CD4-positive, alpha-beta memory T cell (primary cell): ENCODE data around the gene TMED9. TPM values are rescaled to one million over a fixed set of nuclear protein-coding genes. Genes with fewer than 3 reads are reported as not detected.

Source experiments
- CTCF ChIA-PET: fragments of 350-600 bp; sonication (Branson Sonifier 250); formaldehyde crosslinking; loops from one replicate; lab custom pipeline; 2021; ENCODE audit warnings: inconsistent platforms; ENCODE audit not compliant: partially characterized antibody; lab: Charles Lee
- POLR2A ChIA-PET: fragments of 350-600 bp; sonication (Branson Sonifier 250); formaldehyde crosslinking; loops from one replicate; lab custom pipeline; 2021; ENCODE audit not compliant: partially characterized antibody; lab: Charles Lee
- DNase-seq, 5 donors: peaks; one replicate each; pipeline versions ENCODE4 v3.0.0 to v3.0.0-alpha.2; 2020 to 2022; ENCODE audit warnings: mixed read lengths in 1 of 5
- H3K27ac ChIP-seq: one replicate; pipeline ENCODE4 v1.7.0; 2013; ENCODE audit warnings: low read depth, low read length
- H3K27me3 ChIP-seq: 2 replicates; pipeline ENCODE4 v1.7.0; 2013; ENCODE audit warnings: mild to moderate bottlenecking, low read length, moderate library complexity; ENCODE audit not compliant: insufficient read depth
- H3K36me3 ChIP-seq: 2 replicates; pipeline ENCODE4 v1.7.0; 2013; ENCODE audit warnings: mild to moderate bottlenecking, low read length, moderate library complexity; ENCODE audit not compliant: insufficient read depth
- H3K4me1 ChIP-seq: 2 replicates; pipeline ENCODE4 v1.7.0; 2013; ENCODE audit warnings: mild to moderate bottlenecking, low read length, moderate library complexity; ENCODE audit not compliant: insufficient read depth
- H3K4me3 ChIP-seq, 2 donors: one replicate each; pipeline ENCODE4 v1.7.0; 2013; ENCODE audit warnings: low read length in 2 of 2, mild to moderate bottlenecking in 1 of 2
- H3K9me3 ChIP-seq, 2 donors: one replicate each; pipeline ENCODE4 v1.7.0; 2013; ENCODE audit warnings: low read length in 2 of 2, control low read depth in 1 of 2; ENCODE audit not compliant: control insufficient read depth in 1 of 2
- H3K27ac Mint-ChIP-seq, 7 donors: one replicate each; pipeline ENCODE4 v1.8.0; 2020 to 2021; ENCODE audit warnings: mixed read lengths in 7 of 7, mild to moderate bottlenecking in 6 of 7, inconsistent platforms in 3 of 7, moderate library complexity in 3 of 7
- H3K27me3 Mint-ChIP-seq, 2 donors: one replicate each; pipeline ENCODE4 v1.8.0; 2020 to 2021; ENCODE audit warnings: mixed read lengths in 2 of 2
- H3K36me3 Mint-ChIP-seq, 2 donors: one replicate each; pipeline ENCODE4 v1.8.0; 2020 to 2021; ENCODE audit warnings: mixed read lengths in 2 of 2, inconsistent platforms in 1 of 2, mild to moderate bottlenecking in 1 of 2
- H3K4me1 Mint-ChIP-seq, 4 donors: one replicate each; pipeline ENCODE4 v1.8.0; 2020 to 2021; ENCODE audit warnings: mixed read lengths in 4 of 4, mild to moderate bottlenecking in 1 of 4
- H3K4me3 Mint-ChIP-seq, 8 donors: one replicate each; pipeline ENCODE4 v1.8.0; 2020 to 2021; ENCODE audit warnings: mixed read lengths in 8 of 8, mild to moderate bottlenecking in 7 of 8, moderate library complexity in 6 of 8, inconsistent platforms in 3 of 8
- H3K9me3 Mint-ChIP-seq, 8 donors: one replicate each; pipeline ENCODE4 v1.8.0; 2020 to 2021; ENCODE audit warnings: mixed read lengths in 8 of 8, mild to moderate bottlenecking in 5 of 8, inconsistent platforms in 3 of 8, moderate library complexity in 1 of 8
- intact Hi-C: fragments of 100-400 bp; cut with micrococcal nuclease; formaldehyde crosslinking; loops from one replicate; pipeline ENCODE4 v1.15.1; 2023
- polyA plus RNA-seq, 2 donors: library from polyadenylated mRNA; unstranded; fragments of 300-500 nt; fragmentation: Illumina TruSeq; gene quantifications; one replicate each; pipeline ENCODE4 v1.2.3, GENCODE V29; 2021
- total RNA-seq, 2 experiments: library from RNA; stranded (reverse); gene quantifications; one replicate each; pipeline ENCODE4 v1.2.3, GENCODE V29; 2021

TMED9 gene
- total and polyA plus RNA-seq, 4 experiments from 2014 or later = 93.7 to 133 (median 109) TPM

GRCh38 chr5:177604656-177605055 is 12.7 kb downstream of the TMED9 start:
- no peak overlapping the region for H3K4me3 ChIP-seq
- no peaks in the 10 kb centered on the region for H3K36me3 ChIP-seq
- ChIA-PET CTCF (no interaction called here), POLR2A (no interaction called here)
- Mint-ChIP-seq H3K4me3 (peak overlapping the region in 1 of 8 donors; percentile 10), H3K36me3 (peaks cover 0 to 34% of the 10 kb centered on the region in 2 donors), H3K27ac (peak overlapping the region in 2 of 7 donors; percentile 72 to 82), H3K9me3 (peaks cover 0 to 3% (median 0%) of the 10 kb centered on the region in 8 donors), H3K4me1 (peaks cover 17 to 40% (median 30%) of the 10 kb centered on the region in 4 donors), H3K27me3 (no peaks in the 10 kb centered on the region)
- H3K4me1 ChIP-seq = peaks cover 26% of the 10 kb centered on the region
- DNase-seq = no peak
- no peaks in the 10 kb centered on the region for H3K27me3 ChIP-seq
- H3K9me3 ChIP-seq = no peaks in the 10 kb centered on the region
- no peak overlapping the region for H3K27ac ChIP-seq
- intact Hi-C loops = no loop called here

- Mint-ChIP-seq H3K4me1 (peaks cover 17 to 40% (median 30%) of the 10 kb centered on the region in 4 donors), H3K9me3 (peaks cover 0 to 3% (median 0%) of the 10 kb centered on the region in 8 donors), H3K27me3 (no peaks in the 10 kb centered on the region), H3K4me3 (peak overlapping the region in 1 of 8 donors; percentile 35), H3K27ac (peak overlapping the region in 3 of 7 donors; percentile 61 to 82 (median 72)), H3K36me3 (peaks cover 0 to 34% of the 10 kb centered on the region in 2 donors)
- DNase-seq = no peak
- ChIA-PET CTCF (no interaction called here), POLR2A (no interaction called here)
- Histone ChIP-seq H3K9me3 (no peaks in the 10 kb centered on the region), H3K27me3 (no peaks in the 10 kb centered on the region), H3K4me3 (no peak overlapping the region), H3K27ac (no peak overlapping the region), H3K36me3 (no peaks in the 10 kb centered on the region), H3K4me1 (peaks cover 26% of the 10 kb centered on the region)
- intact Hi-C loops = no loop called here
Measured at GRCh38 chr5:177605078-177605477, 13.1 kb downstream of the TMED9 start.

- Histone ChIP-seq H3K4me1 (peaks cover 21% of the 10 kb centered on the region), H3K36me3 (no peaks in the 10 kb centered on the region), H3K4me3 (no peak overlapping the region), H3K9me3 (no peaks in the 10 kb centered on the region), H3K27ac (no peak overlapping the region), H3K27me3 (no peaks in the 10 kb centered on the region)
- H3K4me1 Mint-ChIP-seq = peaks cover 14 to 37% (median 26%) of the 10 kb centered on the region in 4 donors
- peaks cover 0 to 30% of the 10 kb centered on the region in 2 donors for H3K36me3 Mint-ChIP-seq
- intact Hi-C loops = no loop called here
- H3K27ac Mint-ChIP-seq = peak overlapping the region in 3 of 7 donors; percentile 66 to 85 (median 81)
- DNase-seq = no peak
- H3K4me3 Mint-ChIP-seq = no peak overlapping the region
- POLR2A ChIA-PET = no interaction called here
- no peaks in the 10 kb centered on the region for H3K9me3 Mint-ChIP-seq
- CTCF ChIA-PET = interaction anchor here (3.4 kb wide), 1 partner anchor 456 kb away, joined by 18 read pairs; no protein-coding TSS in a partner anchor
- H3K27me3 Mint-ChIP-seq = no peaks in the 10 kb centered on the region
Measured at GRCh38 chr5:177605667-177606066, 13.7 kb downstream of the TMED9 start.

GRCh38 chr5:177606071-177607051 is 14.4 kb downstream of the TMED9 start:
- no peak overlapping the region for H3K4me3 ChIP-seq
- H3K4me1 Mint-ChIP-seq = peaks cover 10 to 30% (median 20%) of the 10 kb centered on the region in 4 donors
- H3K27ac Mint-ChIP-seq = peak overlapping the region in 5 of 7 donors; percentile 24 to 85 (median 56)
- H3K9me3 Mint-ChIP-seq = peaks cover 0 to under 1% (median 0%) of the 10 kb centered on the region in 8 donors
- no peaks in the 10 kb centered on the region for H3K9me3 ChIP-seq
- no peaks in the 10 kb centered on the region for H3K36me3 ChIP-seq
- H3K4me1 ChIP-seq = peaks cover 14% of the 10 kb centered on the region
- H3K27me3 Mint-ChIP-seq = no peaks in the 10 kb centered on the region
- intact Hi-C loops = loop anchor here (1.0 kb wide), 1 partner anchor 456 kb away; no protein-coding TSS in a partner anchor
- no peak for DNase-seq
- H3K4me3 Mint-ChIP-seq = peak overlapping the region in 1 of 8 donors; percentile 20
- H3K36me3 Mint-ChIP-seq = peaks cover 0 to 29% of the 10 kb centered on the region in 2 donors
- POLR2A ChIA-PET = interaction anchor here (0.6 to 0.8 kb wide), 2 partner anchors 10 to 14 kb away, joined by 3 read pairs; no protein-coding TSS in a partner anchor
- no peaks in the 10 kb centered on the region for H3K27me3 ChIP-seq
- CTCF ChIA-PET = interaction anchor here (1.0 to 3.4 kb wide), 6 partner anchors 11 to 472 kb away, joined by 3 to 18 read pairs (median 4); no protein-coding TSS in a partner anchor
- no peak overlapping the region for H3K27ac ChIP-seq

GRCh38 chr5:177607115-177607451 is 15.1 kb downstream of the TMED9 start:
- Histone ChIP-seq H3K4me1 (peaks cover 10% of the 10 kb centered on the region), H3K9me3 (no peaks in the 10 kb centered on the region), H3K27me3 (no peaks in the 10 kb centered on the region), H3K4me3 (no peak overlapping the region), H3K36me3 (no peaks in the 10 kb centered on the region), H3K27ac (no peak overlapping the region)
- Mint-ChIP-seq H3K36me3 (peaks cover 0 to 29% of the 10 kb centered on the region in 2 donors), H3K9me3 (peaks cover 0 to 2% (median 0%) of the 10 kb centered on the region in 8 donors), H3K27me3 (no peaks in the 10 kb centered on the region), H3K4me1 (peaks cover 10 to 24% (median 18%) of the 10 kb centered on the region in 4 donors), H3K4me3 (peak overlapping the region in 1 of 8 donors; percentile 10), H3K27ac (peak overlapping the region in 2 of 7 donors; percentile 68 to 74)
- intact Hi-C loops = loop anchor here (1.0 kb wide), 1 partner anchor 455 kb away; no protein-coding TSS in a partner anchor
- DNase-seq = no peak
- POLR2A ChIA-PET = interaction anchor here (0.8 kb wide), 1 partner anchor 9 kb away, joined by 3 read pairs; no protein-coding TSS in a partner anchor
- CTCF ChIA-PET = interaction anchor here (0.8 to 3.4 kb wide), 13 partner anchors 10 to 482 kb away, joined by 3 to 18 read pairs (median 3); partner anchors contain the start of gene TMED9

GRCh38 chr5:177607452-177608192 is 15.6 kb downstream of the TMED9 start:
- peak overlapping the region in 3 of 7 donors; percentile 22 to 68 (median 30) for H3K27ac Mint-ChIP-seq
- intact Hi-C loops = loop anchor here (1.0 kb wide), 1 partner anchor 455 kb away; no protein-coding TSS in a partner anchor
- H3K27ac ChIP-seq = no peak overlapping the region
- H3K4me3 Mint-ChIP-seq = peak overlapping the region in 1 of 8 donors; percentile 10
- peaks cover 10 to 20% (median 16%) of the 10 kb centered on the region in 4 donors for H3K4me1 Mint-ChIP-seq
- no peak overlapping the region for H3K4me3 ChIP-seq
- H3K36me3 ChIP-seq = no peaks in the 10 kb centered on the region
- no peaks in the 10 kb centered on the region for H3K9me3 ChIP-seq
- no peaks in the 10 kb centered on the region for H3K27me3 Mint-ChIP-seq
- H3K9me3 Mint-ChIP-seq = peaks cover 0 to 2% (median 0%) of the 10 kb centered on the region in 8 donors
- peak; percentile 50 to 58 (median 55) for DNase-seq
- H3K27me3 ChIP-seq = no peaks in the 10 kb centered on the region
- POLR2A ChIA-PET = interaction anchor here (0.8 kb wide), 1 partner anchor 9 kb away, joined by 3 read pairs; no protein-coding TSS in a partner anchor
- CTCF ChIA-PET = interaction anchor here (0.8 to 3.4 kb wide), 14 partner anchors 9 to 482 kb away, joined by 3 to 18 read pairs (median 4); partner anchors contain the start of gene TMED9
- peaks cover 0 to 26% of the 10 kb centered on the region in 2 donors for H3K36me3 Mint-ChIP-seq
- H3K4me1 ChIP-seq = peaks cover 5% of the 10 kb centered on the region
